ENCODE measurements around the gene SSR3.

GRCh38 chr3:156603379-156604017, 48.6 kb upstream of the SSR3 start:
- TF ChIP-seq ELF1 (IDR thresholded peaks at IDR 0.05; ENCODE audit: borderline replicate concordance, low read depth) (no peak), POLR2AphosphoS5 (IDR thresholded peaks at IDR 0.05; ENCODE audit: low read depth, low read length) (no peak)

Measured in HCT116 (cell line).